ENCODE data around the gene KIAA0930. TPM values are rescaled to one million over a fixed set of nuclear protein-coding genes. Genes with fewer than 3 reads are reported as not detected.

The KIAA0930 gene
- total and polyA plus RNA-seq, 2 of the 4 experiments (the other 2 are of a cell fraction) = 25.3 to 34.1 TPM

GRCh38 chr22:45238076-45238956, 2.4 kb downstream of the KIAA0930 start:
- intact Hi-C loops (cut with micrococcal nuclease) (no loop called here), in situ Hi-C loops (cut with MboI; ENCODE audit: low sequenced_read_pairs) (no loop called here), dilution Hi-C loops (cut with HindIII; ENCODE audit: low sequenced_read_pairs, unreplicated experiment) (no loop called here)
- Histone ChIP-seq H3K9me1 (ENCODE audit: insufficient read depth, low read length) (peaks cover 8% of the 10 kb centered on the region; the same call in 1 of the 2 replicates), H2BK120ac (ENCODE audit: low read depth, low read length) (no peak overlapping the region), H3K9ac (ENCODE audit: low read depth, low read length) (no peak overlapping the region), H2AK9ac (replicated peaks; ENCODE audit: low read depth, low read length, poor library complexity) (peak overlapping the region; percentile 46), H3K4me1 (ENCODE audit: control insufficient read depth, insufficient read depth, low read length) (peaks cover 3% of the 10 kb centered on the region; the same call in 1 of the 2 replicates), H3K4ac (ENCODE audit: low read depth, low read length) (no peak overlapping the region), H3K56ac (ENCODE audit: extremely low read depth, insufficient read depth, low read length) (no peak overlapping the region), H3K27ac (ENCODE audit: insufficient read depth, low read length) (no peak overlapping the region), H2AFZ (replicated peaks; ENCODE audit: low read length, poor library complexity) (no peak overlapping the region), H4K8ac (ENCODE audit: low read depth in 2 of 2, low read length in 2 of 2) (no peak overlapping the region), H4K91ac (ENCODE audit: insufficient read depth, low read depth, low read length) (no peak overlapping the region), H2BK5ac (ENCODE audit: low read depth, low read length, poor library complexity, severe bottlenecking) (no peak overlapping the region), H2AK5ac (ENCODE audit: low read depth, low read length) (no peak overlapping the region), H3K23ac (ENCODE audit: low read depth, low read length) (0 out of 2 replicates have a peak overlapping the region, but pooled peaks have one; percentile 26), H3K4me3 (ENCODE audit: insufficient read depth, low read depth, low read length) (no peak overlapping the region), H3K27me3 (ENCODE audit: control insufficient read depth, insufficient read depth, low read length) (no peaks in the 10 kb centered on the region), H4K20me1 (ENCODE audit: insufficient read depth, low read length) (peaks cover 64% of the 10 kb centered on the region), H3K18ac (ENCODE audit: low read depth, low read length) (no peak overlapping the region), H2BK20ac (ENCODE audit: low read depth, low read length) (no peak overlapping the region), H2BK15ac (ENCODE audit: low read depth, low read length) (no peak overlapping the region), H3K14ac (replicated peaks; ENCODE audit: low read depth, low read length) (no peak overlapping the region), H3K79me1 (ENCODE audit: low read depth in 1 of 2, low read length in 2 of 2) (peaks cover 24 to 52% of the 10 kb centered on the region in 2 experiments), H3K4me2 (ENCODE audit: low read depth, low read length) (no peak overlapping the region), H4K5ac (ENCODE audit: low read depth, low read length) (no peak overlapping the region), H3K36me3 (ENCODE audit: control insufficient read depth, insufficient read depth, low read length) (peaks cover 6% of the 10 kb centered on the region; the same call in 1 of the 2 replicates), H3K9me3 (ENCODE audit: control insufficient read depth, insufficient read depth, low read length) (no peaks in the 10 kb centered on the region)
- WGBS, 2 experiments (ENCODE audit: extremely low coverage in 2 of 2, insufficient read length in 1 of 2) = 92% methylated on average over 6 of the region's 18 CpGs; no CpG with 5 or more reads in 1 of the 2 experiments
- no peak for ATAC-seq (ENCODE audit: low read depth)
- no peak for DNase-seq
- TF ChIP-seq RCOR1 (IDR thresholded peaks at IDR 0.05; ENCODE audit: insufficient replicate concordance, low read length) (no peak), CHD1 (IDR thresholded peaks at IDR 0.05; ENCODE audit: low read depth, low read length) (no peak), ELK1 (IDR thresholded peaks at IDR 0.05; ENCODE audit: borderline replicate concordance, low read depth, low read length) (no peak), MXI1 (IDR thresholded peaks at IDR 0.05; ENCODE audit: borderline replicate concordance, low read depth, low read length) (no peak), SMC3 (IDR thresholded peaks at IDR 0.05; ENCODE audit: low read depth, low read length) (no peak), CEBPB (IDR thresholded peaks at IDR 0.05; ENCODE audit: low read depth, low read length) (no peak), USF2 (IDR thresholded peaks at IDR 0.05; ENCODE audit: low read depth, low read length) (no peak), RFX5 (IDR thresholded peaks at IDR 0.05; ENCODE audit: low read depth, low read length) (no peak)
- BruUV-seq (replicated peaks) = no TSS peak
- POLR2A ChIA-PET (ENCODE audit: unreplicated experiment) = no interaction called here
- CTCF ChIA-PET = interaction anchor here (0.6 kb wide), 1 partner anchor 873 kb away, joined by 3 read pairs; no protein-coding TSS in a partner anchor
